HEK293T (cell line): Measurements from ENCODE around the gene KCNE1.

Experiments used
- ARNT ChIP-seq: fragments of 450-650 bp; IDR thresholded peaks from 2 replicates; pipeline ENCODE4 v1.6.1; 2017; ENCODE audit warnings: mild to moderate bottlenecking
- BHLHE40 ChIP-seq: fragments of 450-650 bp; IDR thresholded peaks from 2 replicates; pipeline ENCODE4 v1.6.1; 2016; ENCODE audit warnings: mild to moderate bottlenecking, moderate library complexity, borderline replicate concordance
- CTBP1 ChIP-seq: fragments of 450-650 bp; IDR thresholded peaks from 2 replicates; pipeline ENCODE4 v1.6.1; 2016; ENCODE audit warnings: borderline replicate concordance
- ELF4 ChIP-seq: fragments of 450-650 bp; IDR thresholded peaks from 2 replicates; pipeline ENCODE4 v1.6.1; 2017; ENCODE audit warnings: antibody characterized with exemption
- FOXK2 ChIP-seq: fragments of 450-650 bp; IDR thresholded peaks from 2 replicates; pipeline ENCODE4 v1.6.1; 2016; ENCODE audit warnings: mild to moderate bottlenecking
- FOXM1 ChIP-seq: fragments of 450-650 bp; IDR thresholded peaks from 2 replicates; pipeline ENCODE4 v1.6.1; 2017; ENCODE audit warnings: mild to moderate bottlenecking, borderline replicate concordance
- L3MBTL2 ChIP-seq: fragments of 450-650 bp; conservative IDR thresholded peaks from 2 replicates; pipeline ENCODE4 v1.6.1; 2016; ENCODE audit warnings: mild to moderate bottlenecking
- PKNOX1 ChIP-seq: fragments of 450-650 bp; IDR thresholded peaks from 2 replicates; pipeline ENCODE4 v1.6.1; 2016
- SP1 ChIP-seq: fragments of 450-650 bp; IDR thresholded peaks from 2 replicates; pipeline ENCODE4 v1.6.1; 2017
- SUZ12 ChIP-seq: fragments of 450-650 bp; IDR thresholded peaks from 2 replicates; pipeline ENCODE4 v1.6.1; 2016; ENCODE audit warnings: mild to moderate bottlenecking
- TARDBP ChIP-seq: fragments of 450-650 bp; IDR thresholded peaks from 2 replicates; pipeline ENCODE4 v1.6.1; 2016

GRCh38 chr21:34530261-34530660, 18.3 kb upstream of the KCNE1 start:
- TF ChIP-seq L3MBTL2 (no peak), CTBP1 (no peak), SUZ12 (no peak), ELF4 (no peak), FOXK2 (no peak), BHLHE40 (no peak), SP1 (no peak), FOXM1 (no peak), PKNOX1 (no peak), ARNT (no peak), TARDBP (no peak)
